K562 (cell line): Measurements from ENCODE around the gene OR7A5. TPM values are rescaled to one million over a fixed set of nuclear protein-coding genes. Genes with fewer than 3 reads are reported as not detected.

Experiments
- ATAC-seq: fragments of 200-7000 bp; cut with Tn5 transposase; 3 replicates; pipeline ENCODE4 v1.9.1; 2020; ENCODE audit warnings: moderate library complexity
- Bru-seq: library from RNA; stranded (reverse); fragments of 400-500 nt; gene quantifications from one replicate; lab custom pipeline; 2021; lab: Mats Ljungman, UMichigan
- BruChase-seq, 2 experiments: library from RNA; stranded (reverse); fragments of 400-500 nt; gene quantifications; one replicate each; lab custom pipeline; 2021; lab: Mats Ljungman, UMichigan
- BruUV-seq: library from RNA; stranded (reverse); fragments of 400-500 nt; replicated peaks from 2 replicates; lab custom pipeline; 2021; lab: Mats Ljungman, UMichigan
- CTCF ChIA-PET: fragments of 300-600 bp; formaldehyde crosslinking; extraction: SDS; loops from one replicate; lab custom pipeline; 2021; ENCODE audit warnings: low intra/inter-chr PET ratio; lab: Yijun Ruan, JAX
- POLR2A ChIA-PET: fragments of 300-600, 350-650 bp; sonication (Branson Sonifier 250); formaldehyde crosslinking; extraction: SDS; loops from one replicate; lab custom pipeline; 2021; ENCODE audit warnings: antibody characterized with exemption, inconsistent platforms; lab: Yijun Ruan, JAX
- DNase-seq, 4 experiments: peaks; one replicate each; pipeline versions ENCODE4 v3.0.0 to v3.0.0-alpha.2; 2011 to 2018; ENCODE audit warnings: low spot score in 3 of 4, mixed read lengths in 3 of 4; ENCODE audit errors: extremely low read depth in 1 of 4
- FAIRE-seq: peaks from 2 replicates; lab custom pipeline; 2011; peaks lifted over from hg19 to GRCh38; lab: Jason Lieb, UNC
- H2AFZ ChIP-seq: 2 replicates; pipeline ENCODE4 v1.6.0; 2011; ENCODE audit warnings: low read depth, low read length, control low read depth, inconsistent platforms
- H3K27ac ChIP-seq: fragments of 200-600 bp; 3 replicates; pipeline ENCODE4 v1.8.0; 2011; ENCODE audit warnings: low read depth, mild to moderate bottlenecking, control low read depth, inconsistent platforms, low read length, moderate library complexity, mixed read lengths; ENCODE audit errors: extremely low read depth
- H3K27me3 ChIP-seq, 2 experiments: fragments of 300-600 bp in 1 of 2; 2 replicates in 1 of 2; 3 replicates in 1 of 2; pipeline versions ENCODE4 v1.6.0 to v1.8.0; 2011; ENCODE audit warnings: inconsistent platforms in 2 of 2, low read length in 2 of 2, mild to moderate bottlenecking in 1 of 2, mixed read lengths in 1 of 2, moderate library complexity in 1 of 2; ENCODE audit not compliant: control insufficient read depth in 2 of 2, insufficient read depth in 2 of 2
- H3K36me3 ChIP-seq: fragments of 300-600 bp; 3 replicates; pipeline ENCODE4 v1.8.0; 2011; ENCODE audit warnings: mild to moderate bottlenecking, low read length, inconsistent platforms; ENCODE audit not compliant: control insufficient read depth, insufficient read depth
- H3K4me1 ChIP-seq, 2 experiments: fragments of 200-600 bp in 1 of 2; replicated peaks in 1 of 2; 2 replicates in 1 of 2; 3 replicates in 1 of 2; pipeline versions ENCODE4 v1.5.1 to v1.8.0; 2011; ENCODE audit warnings: inconsistent platforms in 2 of 2, low read length in 2 of 2, mild to moderate bottlenecking in 1 of 2, mixed read lengths in 1 of 2, moderate library complexity in 1 of 2; ENCODE audit not compliant: control insufficient read depth in 2 of 2, insufficient read depth in 2 of 2
- H3K4me2 ChIP-seq: 2 replicates; pipeline ENCODE4 v1.6.1; 2011; ENCODE audit warnings: low read length, control low read depth, inconsistent platforms, mixed read lengths; ENCODE audit not compliant: insufficient read depth
- H3K4me3 ChIP-seq: fragments of 200-600 bp; sonication (generic), shearing (Covaris generic); 2 replicates; pipeline ENCODE4 v1.5.1; 2016; ENCODE audit warnings: control low read depth, inconsistent platforms
- H3K79me2 ChIP-seq: fragments of 200-600 bp; 3 replicates; pipeline ENCODE4 v1.8.0; 2011; ENCODE audit warnings: low read length, inconsistent platforms; ENCODE audit not compliant: control insufficient read depth, insufficient read depth
- H3K9ac ChIP-seq, 2 experiments: 2 replicates each; pipeline versions ENCODE4 v1.6.0 to v1.6.1; 2011; ENCODE audit warnings: low read depth in 2 of 2, low read length in 2 of 2, control low read depth in 1 of 2, inconsistent platforms in 1 of 2, mild to moderate bottlenecking in 1 of 2, mixed read lengths in 1 of 2; ENCODE audit not compliant: insufficient read depth in 1 of 2
- H3K9me1 ChIP-seq: one replicate; pipeline ENCODE4 v1.6.0; 2011; ENCODE audit warnings: inconsistent platforms, mild to moderate bottlenecking, low read length, moderate library complexity; ENCODE audit not compliant: control insufficient read depth, insufficient read depth
- H3K9me3 ChIP-seq: replicated peaks from 2 replicates; pipeline ENCODE4 v1.5.1; 2011; ENCODE audit warnings: low read depth, low read length, inconsistent platforms; ENCODE audit not compliant: control insufficient read depth, insufficient read depth
- H4K20me1 ChIP-seq: replicated peaks from 2 replicates; pipeline ENCODE4 v1.6.1; 2011; ENCODE audit warnings: low read length, inconsistent platforms, mixed read lengths; ENCODE audit not compliant: control insufficient read depth, insufficient read depth
- DACH1 ChIP-seq: fragments of 450-650 bp; IDR thresholded peaks from 2 replicates; pipeline ENCODE4 v1.6.1; 2018; ENCODE audit not compliant: partially characterized antibody
- E4F1 ChIP-seq: fragments of 250-450 bp; sonication (Bioruptor Pico); IDR thresholded peaks from 2 replicates; pipeline ENCODE4 v1.5.0; 2021; ENCODE audit warnings: mild to moderate bottlenecking, borderline replicate concordance
- ELK1 ChIP-seq: sonication (generic); formaldehyde crosslinking; IDR thresholded peaks from 2 replicates; pipeline ENCODE4 v1.8.1; 2022; ENCODE audit warnings: missing genetic modification reagents
- HMBOX1 ChIP-seq: sonication (generic); IDR thresholded peaks from 2 replicates; pipeline ENCODE4 v1.6.1; 2016
- LEF1 ChIP-seq: fragments of 450-650 bp; IDR thresholded peaks from 2 replicates; pipeline ENCODE4 v1.6.1; 2016; ENCODE audit warnings: mild to moderate bottlenecking
- TSHZ1 ChIP-seq: fragments of 250-450 bp; sonication (Bioruptor Pico); IDR thresholded peaks from 2 replicates; pipeline ENCODE4 v1.4.0; 2020; ENCODE audit warnings: mild to moderate bottlenecking, moderate library complexity
- ZBTB33 ChIP-seq: sonication (generic); formaldehyde crosslinking; IDR thresholded peaks from 2 replicates; pipeline ENCODE4 v1.8.1; 2023; ENCODE audit warnings: mild to moderate bottlenecking, missing genetic modification reagents
- ZNF384 ChIP-seq: IDR thresholded peaks from 2 replicates; pipeline ENCODE4 v1.6.1; 2012; ENCODE audit warnings: low read depth, low read length, improper control_type of control experiment
- WGBS: fragments of 100-300 bp; shearing (Covaris generic); methylation state at CpG from one replicate; pipeline ENCODE4 v1.1.6; 2016; ENCODE audit warnings: low coverage, mixed read lengths; ENCODE audit not compliant: insufficient coverage; ENCODE audit errors: missing lambda C conversion rate; 5-methylcytosine and 5-hydroxymethylcytosine counted together
- in situ Hi-C: fragments of 300-500 bp; cut with MboI; formaldehyde crosslinking; loops from 4 replicates; pipeline ENCODE4 v1.15.0; 2018; ENCODE audit warnings: inconsistent platforms, mixed read lengths
- intact Hi-C: fragments of 100-400 bp; cut with micrococcal nuclease; formaldehyde crosslinking; loops from 2 replicates; pipeline ENCODE4 v1.14.2; 2022
- long read RNA-seq, 3 experiments: library from polyadenylated mRNA in 2 of 3; library from RNA in 1 of 3; unstranded in 2 of 3; stranded (forward) in 1 of 3; transcript quantifications; one replicate each; pipeline ENCODE4 v2.0.0, GENCODE V29; 2019 to 2022
- polyA minus RNA-seq, 3 experiments: library from RNA; depleted of rRNA, polyadenylated mRNA; stranded (reverse); fragments of >200 nt; gene quantifications; 2 replicates each; pipeline ENCODE4 v1.2.3, GENCODE V29; 2011
- polyA plus RNA-seq, 8 experiments: library from polyadenylated mRNA; depleted of rRNA in 4 of 8; stranded (reverse) in 5 of 8; unstranded in 3 of 8; fragments of >200 nt; fragmentation: Nextera tagmentation in 2 of 8; fragmentation: Illumina TruSeq in 1 of 8; extraction: Ambion mirVana in 2 of 8; extraction: Trizol in 1 of 8; gene quantifications; 2 replicates each; pipeline versions ENCODE4 v1.2.1 to v1.2.3, GENCODE V29; 2011 to 2014; ENCODE audit warnings: inconsistent platforms in 1 of 8, missing spikeins in 1 of 8
- total RNA-seq, 7 experiments: library from RNA; depleted of rRNA in 6 of 7; stranded (reverse); fragments of >200 nt in 6 of 7; fragmentation: Illumina TruSeq in 2 of 7; extraction: Trizol in 2 of 7; gene quantifications; 2 replicates each; pipeline versions ENCODE4 v1.2.1 to v1.2.3, GENCODE V29; 2011 to 2021; ENCODE audit warnings: low replicate concordance in 1 of 7

The OR7A5 gene
- total RNA-seq (2011; cell fraction: chromatin; rRNA removed; ENCODE audit: low replicate concordance), result not detected in 2 replicates
- not detected in 2 replicates for total RNA-seq (2011; cell fraction: nucleolus; rRNA removed)
- not detected in 2 replicates for total RNA-seq (2011; cell fraction: nucleoplasm; rRNA removed)
- total RNA-seq (2014; rRNA removed) (not detected in 2 replicates), total RNA-seq (2014; rRNA removed; fragmentation: Illumina TruSeq; extraction: Trizol) (not detected in 2 replicates), total RNA-seq (2015; rRNA removed; fragmentation: Illumina TruSeq; extraction: Trizol) (not detected in 2 replicates), total RNA-seq (2021) (not detected in 2 replicates), polyA plus RNA-seq (2011; rRNA removed) (not detected in 2 replicates), polyA plus RNA-seq (2014; fragmentation: Illumina TruSeq; extraction: Trizol) (not detected in 2 replicates), polyA plus RNA-seq (2014; fragmentation: Nextera tagmentation; extraction: Ambion mirVana) (not detected), polyA plus RNA-seq (2014; rRNA removed) (not detected in 2 replicates), polyA minus RNA-seq (2011; rRNA and poly(A)+ RNA removed) (not detected in 2 replicates), Bru-seq, nascent RNA (not detected), BruChase-seq, experiment 1, labeled RNA remaining after a 2-hour chase (not detected), BruChase-seq, experiment 2, labeled RNA remaining after a 6-hour chase (not detected)
- not detected in 2 replicates for polyA plus RNA-seq (2011; cell fraction: cytosol; rRNA removed)
- polyA plus RNA-seq (2011; cell fraction: nucleus; rRNA removed), result not detected in 2 replicates
- polyA plus RNA-seq (2012), result not detected in 2 replicates
- polyA minus RNA-seq (2011; cell fraction: cytosol; rRNA and poly(A)+ RNA removed), result not detected in 2 replicates
- polyA minus RNA-seq (2011; cell fraction: nucleus; rRNA and poly(A)+ RNA removed), result not detected in 2 replicates
- long read RNA-seq, experiment 1, result 0 reads
- long read RNA-seq, experiment 2, result 0 reads
- long read RNA-seq, experiment 3, result 0 reads

- no peak within 1 kb of the TSS for H3K4me2 ChIP-seq
- no peak within 1 kb of the TSS for H3K9ac ChIP-seq
- no peak within 1 kb of the TSS for H2AFZ ChIP-seq
- H3K27ac ChIP-seq, result no peak within 1 kb of the TSS
- no peaks in the 10 kb centered on the region; the same call in 1 of the 2 replicates for H3K9me3 ChIP-seq
- H3K4me1 ChIP-seq, result peaks cover 0 to 3% of the 10 kb centered on the region in 2 experiments; a peak in 3 of 5 replicates
- intact Hi-C loops (no loop called here), in situ Hi-C loops (no loop called here)
- no peaks in the 10 kb centered on the region for H3K36me3 ChIP-seq
- ChIA-PET POLR2A (interaction anchor here (0.8 kb wide), 2 partner anchors 9 to 324 kb away, joined by 3 read pairs; no protein-coding TSS in a partner anchor), CTCF (no interaction called here)
- no peak for FAIRE-seq
- no TSS peak for BruUV-seq
- H3K27me3 ChIP-seq, result peaks cover 9 to 10% of the 10 kb centered on the region in 2 experiments; a peak in 4 of 5 replicates
- DNase-seq, result no peak
- H3K79me2 ChIP-seq, result no peaks in the 10 kb centered on the region
- H3K9me1 ChIP-seq, result no peaks in the 10 kb centered on the region
- no peaks in the 10 kb centered on the region for H4K20me1 ChIP-seq
- no peak within 1 kb of the TSS for H3K4me3 ChIP-seq
- 0% methylated on average over 1 of the region's 1 CpG for WGBS
- no peak for ATAC-seq
- TF ChIP-seq HMBOX1 (no peak), ZBTB33 (CRISPR knock-in tag) (no peak), TSHZ1 (CRISPR knock-in tag) (no peak), ZNF384 (no peak), DACH1 (no peak), E4F1 (CRISPR knock-in tag) (no peak), LEF1 (no peak), ELK1 (no peak)
Observed at GRCh38 chr19:14835011-14835410, at the start of gene OR7A5, which contains the start of gene OR7C1. TSS of gene OR7A5 (minus strand) at chr19:14835185. CDS start at chr19:14828241, 6,944 bp downstream. TSS of gene OR7C1 (minus strand) at chr19:14835185. CDS start at chr19:14800136, 35,049 bp downstream.
